ENCODE data around the gene FNTB. TPM values are rescaled to one million over a fixed set of nuclear protein-coding genes. Genes with fewer than 3 reads are reported as not detected.

The FNTB gene
- total RNA-seq, 1 experiment from 2014 or later: 26.7 TPM

- Histone ChIP-seq H3K27ac (ENCODE audit: low read depth, low read length) (no peak overlapping the region), H3K4me3 (replicated peaks in 1 of 2; ENCODE audit: low read depth in 1 of 2, low read length in 2 of 2) (no peak overlapping the region), H3K9me3 (ENCODE audit: control insufficient read depth in 1 of 2, insufficient read depth in 1 of 2, low read depth in 1 of 2, low read length in 2 of 2) (no peaks in the 10 kb centered on the region), H3K9me2 (ENCODE audit: insufficient read depth) (no peaks in the 10 kb centered on the region), H3K79me2 (ENCODE audit: insufficient read depth, low read length) (no peaks in the 10 kb centered on the region), H2AFZ (ENCODE audit: low read depth, low read length, poor library complexity, severe bottlenecking) (no peak overlapping the region), H3K4me1 (ENCODE audit: control insufficient read depth in 1 of 2, insufficient read depth in 2 of 2, low read length in 2 of 2) (no peaks in the 10 kb centered on the region), H3K36me3 (ENCODE audit: control insufficient read depth in 1 of 2, insufficient read depth in 2 of 2, low read length in 2 of 2) (peaks cover 0 to 3% of the 10 kb centered on the region in 2 experiments; a peak in 2 of 4 replicates), H3K27me3 (ENCODE audit: insufficient read depth, low read length) (no peaks in the 10 kb centered on the region), H3K4me2 (ENCODE audit: low read length) (no peak overlapping the region), H4K20me1 (ENCODE audit: insufficient read depth) (no peaks in the 10 kb centered on the region), H3K9ac (ENCODE audit: low read length) (no peak overlapping the region)
- ChIA-PET RAD21 (ENCODE audit: low non-redundant PET in 1 of 2, low total read pairs in 2 of 2, uncharacterized antibody in 2 of 2, unreplicated experiment in 2 of 2) (no interaction called here), CTCF (no interaction called here), POLR2A (no interaction called here)
- BruUV-seq (replicated peaks): no TSS peak
- ATAC-seq (no peak), DNase-seq (ENCODE audit: low read depth, low spot score) (no peak)
- no peak for TF ChIP-seq EGR1 (IDR thresholded peaks at IDR 0.05; ENCODE audit: low read depth)
- TF ChIP-seq RAD21 (IDR thresholded peaks at IDR 0.05; ENCODE audit: low read depth): no peak
- no peak for TF ChIP-seq ZNF274 (IDR thresholded peaks at IDR 0.05; ENCODE audit: low read depth, low read length)
- TF ChIP-seq POLR2A (IDR thresholded peaks at IDR 0.05; ENCODE audit: borderline replicate concordance, extremely low read depth, insufficient read depth, insufficient read length): no peak
- TF ChIP-seq ZBTB33 (IDR thresholded peaks at IDR 0.05; ENCODE audit: extremely low read depth, insufficient replicate concordance, low read length): no peak
- no peak for TF ChIP-seq ZFX (IDR thresholded peaks at IDR 0.05)
- no peak for TF ChIP-seq EZH2 (IDR thresholded peaks at IDR 0.05)
- TF ChIP-seq JUND (IDR thresholded peaks at IDR 0.05): no peak
- no peak for TF ChIP-seq CTCF (IDR thresholded peaks at IDR 0.05 in 2 of 3, conservative IDR thresholded peaks at IDR 0.05 in 1 of 3; ENCODE audit: borderline replicate concordance in 1 of 3, insufficient read depth in 1 of 3, low read depth in 2 of 3, low read length in 2 of 3)
- TF ChIP-seq SRF (IDR thresholded peaks at IDR 0.05; ENCODE audit: low read depth): no peak
- no peak for TF ChIP-seq ELF1 (IDR thresholded peaks at IDR 0.05; ENCODE audit: borderline replicate concordance, low read depth)
- intact Hi-C loops (cut with micrococcal nuclease): no loop called here
Observed at GRCh38 chr14:65071544-65071943, 84.8 kb downstream of the FNTB start.
